ENCODE results near the gene PLEKHA3.
"Not testable (repeated sequence)": the region's sequence is repeated elsewhere in the genome, so short reads cannot be mapped to it uniquely, and the experiment has no call there.

PLEKHA3 gene

DNA sequence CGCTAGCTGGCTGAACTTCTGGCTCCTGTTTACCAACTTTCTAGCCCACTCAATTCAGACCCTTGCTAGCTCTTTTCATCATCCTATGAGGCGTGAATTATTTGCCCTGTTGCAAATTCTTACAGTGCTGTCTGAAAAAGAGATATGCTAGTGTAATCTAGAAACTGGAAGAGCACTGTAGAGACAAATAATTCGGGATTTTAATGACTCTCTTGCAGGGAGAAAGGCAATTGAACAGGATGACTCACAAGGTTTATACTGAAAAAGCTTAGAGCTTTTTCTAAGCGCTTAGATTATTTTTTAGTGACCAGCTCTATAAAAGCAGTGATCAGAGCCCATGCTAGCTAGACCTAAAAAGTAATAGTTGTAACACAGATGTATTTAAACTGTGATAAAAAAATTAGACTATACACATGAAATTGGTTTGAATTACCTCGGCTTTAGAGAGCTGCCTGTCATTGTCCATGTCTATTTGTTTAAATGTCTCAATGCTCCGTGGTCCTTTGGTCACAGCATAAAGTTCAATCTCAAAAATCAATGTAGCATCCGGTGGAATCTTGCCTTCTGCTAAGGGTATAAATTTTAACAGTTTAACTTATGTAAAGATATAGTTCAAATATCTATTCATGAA lies 10.9 kb upstream of the PLEKHA3 start:
- Histone ChIP-seq H3K4me3 (ENCODE audit: low read depth, low read length) (no peak overlapping the region), H3K27me3 (no peaks in the 10 kb centered on the region), H3K4me1 (no peaks in the 10 kb centered on the region), H3K36me3 (no peaks in the 10 kb centered on the region; the same call in 1 of the 2 replicates), H3K9me3 (no peaks in the 10 kb centered on the region)
- no peak for DNase-seq
- TF ChIP-seq, protein P1, sequence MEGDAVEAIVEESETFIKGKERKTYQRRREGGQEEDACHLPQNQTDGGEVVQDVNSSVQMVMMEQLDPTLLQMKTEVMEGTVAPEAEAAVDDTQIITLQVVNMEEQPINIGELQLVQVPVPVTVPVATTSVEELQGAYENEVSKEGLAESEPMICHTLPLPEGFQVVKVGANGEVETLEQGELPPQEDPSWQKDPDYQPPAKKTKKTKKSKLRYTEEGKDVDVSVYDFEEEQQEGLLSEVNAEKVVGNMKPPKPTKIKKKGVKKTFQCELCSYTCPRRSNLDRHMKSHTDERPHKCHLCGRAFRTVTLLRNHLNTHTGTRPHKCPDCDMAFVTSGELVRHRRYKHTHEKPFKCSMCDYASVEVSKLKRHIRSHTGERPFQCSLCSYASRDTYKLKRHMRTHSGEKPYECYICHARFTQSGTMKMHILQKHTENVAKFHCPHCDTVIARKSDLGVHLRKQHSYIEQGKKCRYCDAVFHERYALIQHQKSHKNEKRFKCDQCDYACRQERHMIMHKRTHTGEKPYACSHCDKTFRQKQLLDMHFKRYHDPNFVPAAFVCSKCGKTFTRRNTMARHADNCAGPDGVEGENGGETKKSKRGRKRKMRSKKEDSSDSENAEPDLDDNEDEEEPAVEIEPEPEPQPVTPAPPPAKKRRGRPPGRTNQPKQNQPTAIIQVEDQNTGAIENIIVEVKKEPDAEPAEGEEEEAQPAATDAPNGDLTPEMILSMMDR (IDR thresholded peaks at IDR 0.05; ENCODE audit: low read depth, low read length), result no peak

DNA sequence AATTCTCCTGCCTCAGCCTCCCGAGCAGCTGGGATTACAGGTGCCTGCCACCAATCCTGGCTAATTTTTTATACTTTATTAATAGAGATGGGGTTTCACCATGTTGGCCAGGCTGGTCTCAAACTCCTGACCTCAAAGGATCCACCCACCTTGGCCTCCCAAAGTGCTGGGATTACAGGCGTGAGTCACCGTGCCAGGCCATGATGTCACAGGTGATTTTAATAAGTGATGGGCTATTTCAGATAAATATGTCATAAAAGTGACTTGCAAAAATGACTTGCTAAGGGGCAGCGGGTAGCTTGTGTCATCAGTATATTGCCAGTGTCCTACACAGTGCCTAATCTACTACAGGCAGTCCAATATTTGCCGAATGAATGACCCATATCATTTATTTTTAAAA lies 8.9 kb upstream of the PLEKHA3 start:
- H3K4me1 ChIP-seq; H3K36me3 ChIP-seq; DNase-seq; H3K9me3 ChIP-seq; H3K27me3 ChIP-seq; H3K4me3 ChIP-seq (ENCODE audit: low read depth, low read length): not testable (repeated sequence)

DNA sequence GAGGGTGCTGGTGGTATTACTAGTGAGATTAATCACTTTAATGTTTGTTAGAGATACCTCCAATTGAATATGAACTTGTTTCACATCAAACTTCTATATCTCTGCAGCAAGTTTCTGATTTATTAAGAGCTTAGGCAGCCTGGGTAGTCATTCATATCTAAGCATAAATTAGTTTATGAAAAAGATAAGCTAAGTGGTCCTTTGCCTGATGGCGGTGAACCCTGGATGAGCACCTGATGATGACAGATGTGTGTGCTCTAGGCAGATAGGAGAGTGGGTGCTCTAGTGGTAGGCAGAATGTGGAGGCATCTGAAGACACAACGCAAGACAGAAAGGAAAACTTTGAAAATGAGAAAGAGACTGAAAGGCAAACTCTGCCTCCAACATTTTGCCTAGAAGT lies 6.9 kb upstream of the PLEKHA3 start:
- Histone ChIP-seq H3K9me3 (no peaks in the 10 kb centered on the region), H3K4me1 (no peaks in the 10 kb centered on the region), H3K4me3 (ENCODE audit: low read depth, low read length) (no peak overlapping the region), H3K36me3 (no peaks in the 10 kb centered on the region), H3K27me3 (no peaks in the 10 kb centered on the region)
- DNase-seq, result no peak
- TF ChIP-seq, protein P1 (IDR thresholded peaks at IDR 0.05; ENCODE audit: low read depth, low read length), result no peak

DNA sequence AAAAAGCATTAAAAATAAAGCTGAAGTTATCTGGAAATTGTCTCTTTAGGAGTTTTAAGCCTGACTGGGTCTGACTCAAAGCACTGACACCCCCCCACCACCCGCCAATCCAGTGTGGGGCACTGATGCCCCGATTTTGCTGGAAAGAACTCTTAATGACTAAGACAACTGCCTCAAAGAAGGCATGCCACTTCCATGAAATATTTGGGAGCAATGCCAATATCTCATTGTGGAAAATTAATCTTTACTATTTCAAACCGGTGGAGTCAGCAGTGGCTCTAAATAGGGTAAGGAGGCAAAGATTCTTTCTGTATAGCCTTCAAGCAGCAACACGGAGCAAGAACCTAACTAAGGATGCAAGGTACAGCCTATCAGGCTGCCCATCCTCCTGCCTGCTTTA lies 6.3 kb upstream of the PLEKHA3 start:
- TF ChIP-seq, protein P1 (IDR thresholded peaks at IDR 0.05; ENCODE audit: low read depth, low read length), result no peak
- no peak for DNase-seq

DNA sequence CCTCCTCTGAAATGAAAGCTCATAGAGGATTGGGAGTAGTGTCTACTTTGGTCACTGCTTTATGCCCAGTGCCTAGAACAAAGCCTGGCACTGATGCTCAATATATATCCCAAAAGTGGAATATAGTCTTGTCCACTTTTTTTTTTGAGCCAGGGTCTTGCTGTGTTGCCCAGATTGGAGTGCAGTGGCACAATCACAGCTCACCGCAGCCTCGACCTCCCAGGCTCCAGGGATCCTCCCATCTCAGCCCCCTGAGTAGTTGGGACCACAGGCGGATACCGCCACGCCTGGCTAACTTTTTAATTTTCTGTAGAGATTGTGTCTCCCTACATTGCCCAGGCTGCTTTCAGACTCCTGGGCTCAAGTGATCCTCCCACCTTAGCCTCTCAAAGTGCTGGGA lies 5.7 kb upstream of the PLEKHA3 start:
- Histone ChIP-seq H3K4me3 (ENCODE audit: low read depth, low read length) (no peak overlapping the region), H3K27me3 (no peaks in the 10 kb centered on the region), H3K4me1 (peaks cover 2% of the 10 kb centered on the region; the same call in 1 of the 2 replicates), H3K36me3 (no peaks in the 10 kb centered on the region), H3K9me3 (no peaks in the 10 kb centered on the region)
- no peak for DNase-seq
- TF ChIP-seq, protein P1 (IDR thresholded peaks at IDR 0.05; ENCODE audit: low read depth, low read length), result no peak

More for the DNA sequence above, 6.3 kb upstream of the PLEKHA3 start:
- Histone ChIP-seq H3K4me3 (ENCODE audit: low read depth, low read length) (no peak overlapping the region), H3K36me3 (no peaks in the 10 kb centered on the region), H3K27me3 (no peaks in the 10 kb centered on the region), H3K9me3 (no peaks in the 10 kb centered on the region), H3K4me1 (no peaks in the 10 kb centered on the region)

DNA sequence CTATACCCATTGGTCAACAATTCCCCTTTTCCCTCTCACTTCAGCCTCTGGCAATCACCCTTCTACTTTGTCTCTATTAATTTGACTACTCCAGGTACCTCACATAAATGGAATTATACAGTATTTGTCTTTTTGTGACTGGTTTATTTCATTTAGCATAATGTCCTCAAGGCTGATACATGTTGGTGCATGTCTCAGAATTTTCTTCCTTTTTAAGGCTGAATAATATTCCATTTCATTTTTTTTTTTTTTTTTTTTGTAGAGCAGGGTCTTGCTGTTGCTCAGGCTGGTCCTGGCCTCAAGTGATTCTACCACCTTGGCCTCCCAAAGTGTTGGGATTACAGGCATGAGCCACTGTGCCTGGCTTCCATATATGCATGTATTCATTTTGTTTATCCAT lies 3.8 kb upstream of the PLEKHA3 start:
- H3K4me3 ChIP-seq (ENCODE audit: low read depth, low read length), result no peak overlapping the region
- peaks cover 4% of the 10 kb centered on the region; the same call in 1 of the 2 replicates for H3K4me1 ChIP-seq
- H3K36me3 ChIP-seq, result no peaks in the 10 kb centered on the region
- H3K27me3 ChIP-seq, result no peaks in the 10 kb centered on the region
- TF ChIP-seq, protein P1 (IDR thresholded peaks at IDR 0.05; ENCODE audit: low read depth, low read length), result no peak
- DNase-seq, result no peak
- H3K9me3 ChIP-seq, result no peaks in the 10 kb centered on the region
